Ovary (tissue), 9 donors: ENCODE results near the gene HIVEP3. TPM values are rescaled to one million over a fixed set of nuclear protein-coding genes. Genes with fewer than 3 reads are reported as not detected.

Source experiments
- DNase-seq, 5 donors: peaks; one replicate each; pipeline ENCODE4 v3.0.0-alpha.2; 2019 to 2020
- H3K27ac ChIP-seq, 2 donors: fragments of 200-600 bp; one replicate each; pipeline versions ENCODE4 v1.5.1 to v1.8.0; 2019 to 2022
- H3K27me3 ChIP-seq: fragments of 200-600 bp; one replicate; pipeline ENCODE4 v1.8.0; 2022
- H3K36me3 ChIP-seq: fragments of 200-600 bp; sonication (generic); one replicate; pipeline ENCODE4 v1.5.1; 2019
- H3K4me1 ChIP-seq: one replicate; pipeline ENCODE4 v1.8.1; 2013; ENCODE audit warnings: mild to moderate bottlenecking, moderate library complexity; ENCODE audit not compliant: insufficient read depth
- H3K4me3 ChIP-seq: fragments of 200-600 bp; sonication (generic); one replicate; pipeline ENCODE4 v1.5.1; 2017
- H3K9me3 ChIP-seq, 2 donors: fragments of 200-600 bp in 1 of 2; sonication (generic) in 1 of 2; one replicate each; pipeline versions ENCODE4 v1.5.1 to v1.8.1; 2013 to 2019; ENCODE audit warnings: mild to moderate bottlenecking in 1 of 2, moderate library complexity in 1 of 2
- CTCF ChIP-seq, 3 donors: fragments of 450-650 bp in 2 of 3; fragments of 200-600 bp in 1 of 3; IDR thresholded peaks; one replicate each; pipeline versions ENCODE4 v1.5.1 to v1.8.0; 2016 to 2022; ENCODE audit warnings: antibody characterized with exemption in 3 of 3, mild to moderate bottlenecking in 1 of 3
- EP300 ChIP-seq: sonication (generic); formaldehyde crosslinking; IDR thresholded peaks from one replicate; pipeline ENCODE4 v1.6.1; 2017; ENCODE audit warnings: antibody characterized with exemption
- POLR2A ChIP-seq: fragments of 450-650 bp; IDR thresholded peaks from one replicate; pipeline ENCODE4 v1.6.1; 2017; ENCODE audit warnings: antibody characterized with exemption, mild to moderate bottlenecking, moderate library complexity
- WGBS, 3 donors: extraction: QIAGEN DNeasy Blood & Tissue Kit in 1 of 3; methylation state at CpG; one replicate each; pipeline versions ENCODE4 v1.1.5 to v1.1.7; 2013 to 2017; 5-methylcytosine and 5-hydroxymethylcytosine counted together
- intact Hi-C, 4 donors: fragments of 100-400 bp; cut with DNase I; formaldehyde crosslinking; loops; one replicate each; pipeline versions ENCODE4 v1.11.0 to v1.15.1; 2022 to 2023
- polyA plus RNA-seq, 2 donors: library from polyadenylated mRNA; stranded (reverse); fragments of 200-250 nt in 1 of 2; fragments of 350-450 nt in 1 of 2; fragmentation: Illumina TruSeq in 1 of 2; extraction: RNeasy Lipid Tissue Mini Kit (QIAGEN cat#74804) in 1 of 2; gene quantifications; one replicate each; pipeline ENCODE4 v1.2.3, GENCODE V29; 2013 to 2014
- total RNA-seq, 7 donors: library from RNA; depleted of rRNA in 2 of 7; stranded (reverse); fragments of >200 nt in 2 of 7; fragmentation: NEBNext Ultra II Directional in 3 of 7; extraction: Animal tissue kit (Norgen Biotek cat#: 25700) in 3 of 7; gene quantifications; one replicate each; pipeline versions ENCODE4 v1.1.0 to v1.2.4, GENCODE V29; 2016 to 2023
- donor health status: DM: no; HTN: no; CAD: no; lungs with moderate emphysema.
- donor health status: DM: no; HTN: no; CAD: no.
- donor health status: Bipolar disorder and iron deficiency.
- donor health status: DM: yes; HTN: yes; CAD: no.
- donor health status: DM: no; HTN: no; CAD: no.
- donor health status: DM: yes; HTN: yes; CAD: no.

Gene HIVEP3
- total and polyA plus RNA-seq, 9 donors: 3.0 to 7.5 (median 5.2) TPM

DNA sequence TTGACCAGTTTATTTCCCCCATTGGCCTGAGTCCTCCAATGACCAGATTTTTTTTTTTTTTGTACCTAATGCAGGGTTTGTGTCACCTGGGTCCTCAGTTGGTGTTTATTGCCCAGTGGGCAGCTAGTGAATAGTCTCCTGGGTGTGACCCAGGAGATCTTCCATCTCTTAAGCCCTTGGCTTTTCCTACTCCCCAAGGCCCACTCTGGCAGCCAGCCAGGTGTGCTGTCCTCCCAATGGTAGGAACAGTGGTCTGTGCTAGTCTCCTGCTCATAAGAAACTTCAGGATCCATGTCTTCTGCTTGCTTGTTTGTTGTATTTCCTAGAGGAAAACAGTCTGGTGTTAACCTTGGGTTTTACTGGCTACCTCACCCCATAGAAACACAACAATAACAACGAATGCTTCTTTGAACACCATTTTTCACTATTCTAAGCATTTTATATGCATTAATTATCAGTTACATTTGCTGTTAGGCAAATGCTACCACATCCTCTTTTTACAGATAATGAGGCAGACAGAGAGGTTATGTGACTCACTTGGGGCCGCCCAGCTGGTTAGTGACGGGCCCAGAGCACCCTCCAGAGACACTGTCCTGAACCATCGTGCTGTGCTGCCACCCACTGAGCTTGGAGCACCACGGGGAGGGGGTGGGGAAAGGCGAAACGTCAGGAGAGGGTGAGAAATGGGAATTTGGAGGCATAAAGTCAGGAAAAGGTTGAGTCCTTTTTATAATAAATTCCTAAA lies 107.5 kb downstream of the HIVEP3 start:
- no peak for DNase-seq
- no peaks in the 10 kb centered on the region for H3K27me3 ChIP-seq
- TF ChIP-seq EP300 (no peak), POLR2A (no peak), CTCF (IDR thresholded peaks at IDR 0.05) (no peak)
- intact Hi-C loops: no loop called here
- H3K27ac ChIP-seq: no peak overlapping the region
- WGBS, 3 donors: 60 to 67% (median 64%) methylated on average over 7 of the region's 7 CpGs
- H3K9me3 ChIP-seq: no peaks in the 10 kb centered on the region
- no peak overlapping the region for H3K4me3 ChIP-seq
- H3K36me3 ChIP-seq: no peaks in the 10 kb centered on the region
- H3K4me1 ChIP-seq: no peaks in the 10 kb centered on the region

- no peaks in the 10 kb centered on the region for H3K9me3 ChIP-seq
- intact Hi-C loops: no loop called here
- H3K4me3 ChIP-seq: no peak overlapping the region
- H3K27ac ChIP-seq: no peak overlapping the region
- peak in 1 of 5 donors; percentile 12 for DNase-seq
- H3K27me3 ChIP-seq: no peaks in the 10 kb centered on the region
- TF ChIP-seq EP300 (no peak), POLR2A (no peak), CTCF (IDR thresholded peaks at IDR 0.05) (no peak)
- no peaks in the 10 kb centered on the region for H3K36me3 ChIP-seq
- H3K4me1 ChIP-seq: no peaks in the 10 kb centered on the region
Observed at GRCh38 chr1:41810446-41810845, 108.3 kb downstream of the HIVEP3 start.

- no peak for TF ChIP-seq POLR2A
- no peak for TF ChIP-seq CTCF (IDR thresholded peaks at IDR 0.05)
- TF ChIP-seq EP300: no peak
- intact Hi-C loops: loop anchor here in 1 of 4 donors (10.0 kb wide), 1 partner anchor 365 kb away; no protein-coding TSS in a partner anchor
Observed at GRCh38 chr1:41809692-41810091, 109.0 kb downstream of the HIVEP3 start.

GRCh38 chr1:41807390-41807789 lies 111.3 kb downstream of the HIVEP3 start:
- Histone ChIP-seq H3K27me3 (no peaks in the 10 kb centered on the region), H3K9me3 (no peaks in the 10 kb centered on the region), H3K4me1 (no peaks in the 10 kb centered on the region), H3K36me3 (no peaks in the 10 kb centered on the region), H3K4me3 (no peak overlapping the region), H3K27ac (no peak overlapping the region)
- TF ChIP-seq EP300: no peak
- no peak for TF ChIP-seq POLR2A
- TF ChIP-seq CTCF (IDR thresholded peaks at IDR 0.05): no peak
- 83 to 91% (median 91%) methylated on average over 6 of the region's 6 CpGs for WGBS, 3 donors
- DNase-seq: no peak
- intact Hi-C loops: loop anchor here in 1 of 4 donors (10.0 kb wide), 1 partner anchor 367 kb away; no protein-coding TSS in a partner anchor

More at GRCh38 chr1:41809692-41810091, 109.0 kb downstream of the HIVEP3 start:
- DNase-seq: no peak
- no peaks in the 10 kb centered on the region for H3K4me1 ChIP-seq
- H3K9me3 ChIP-seq: no peaks in the 10 kb centered on the region
- WGBS, 3 donors: 68 to 70% (median 69%) methylated on average over 3 of the region's 3 CpGs
- no peaks in the 10 kb centered on the region for H3K36me3 ChIP-seq
- H3K27ac ChIP-seq: no peak overlapping the region
- no peak overlapping the region for H3K4me3 ChIP-seq
- H3K27me3 ChIP-seq: no peaks in the 10 kb centered on the region
